ENCODE measurements around the gene PTPN21. TPM values are rescaled to one million over a fixed set of nuclear protein-coding genes. Genes with fewer than 3 reads are reported as not detected.

PTPN21 gene
- total and polyA plus RNA-seq, 4 donors, result 2.1 to 7.2 (median 3.1) TPM

- DNase-seq (ENCODE audit: low spot score), result no peak
- Histone ChIP-seq H3K9me3 (ENCODE audit: control insufficient read depth in 4 of 4, low read length in 3 of 4) (no peaks in the 10 kb centered on the region), H3K27ac (ENCODE audit: low read depth in 1 of 2, low read length in 2 of 2) (no peak overlapping the region), H3K4me3 (ENCODE audit: low read depth in 1 of 3, low read length in 3 of 3) (no peak overlapping the region), H3K27me3 (ENCODE audit: control insufficient read depth in 4 of 4, insufficient read depth in 4 of 4, low read length in 3 of 4) (no peaks in the 10 kb centered on the region), H3K4me1 (ENCODE audit: control insufficient read depth in 4 of 4, insufficient read depth in 4 of 4, low read length in 3 of 4) (no peaks in the 10 kb centered on the region), H3K9ac (ENCODE audit: low read depth in 1 of 2, low read length in 2 of 2) (no peak overlapping the region), H3K36me3 (ENCODE audit: control insufficient read depth in 4 of 4, insufficient read depth in 3 of 4, low read depth in 1 of 4, low read length in 3 of 4) (peaks cover 8 to 48% (median 26%) of the 10 kb centered on the region in 4 donors)
- TF ChIP-seq, protein P1, sequence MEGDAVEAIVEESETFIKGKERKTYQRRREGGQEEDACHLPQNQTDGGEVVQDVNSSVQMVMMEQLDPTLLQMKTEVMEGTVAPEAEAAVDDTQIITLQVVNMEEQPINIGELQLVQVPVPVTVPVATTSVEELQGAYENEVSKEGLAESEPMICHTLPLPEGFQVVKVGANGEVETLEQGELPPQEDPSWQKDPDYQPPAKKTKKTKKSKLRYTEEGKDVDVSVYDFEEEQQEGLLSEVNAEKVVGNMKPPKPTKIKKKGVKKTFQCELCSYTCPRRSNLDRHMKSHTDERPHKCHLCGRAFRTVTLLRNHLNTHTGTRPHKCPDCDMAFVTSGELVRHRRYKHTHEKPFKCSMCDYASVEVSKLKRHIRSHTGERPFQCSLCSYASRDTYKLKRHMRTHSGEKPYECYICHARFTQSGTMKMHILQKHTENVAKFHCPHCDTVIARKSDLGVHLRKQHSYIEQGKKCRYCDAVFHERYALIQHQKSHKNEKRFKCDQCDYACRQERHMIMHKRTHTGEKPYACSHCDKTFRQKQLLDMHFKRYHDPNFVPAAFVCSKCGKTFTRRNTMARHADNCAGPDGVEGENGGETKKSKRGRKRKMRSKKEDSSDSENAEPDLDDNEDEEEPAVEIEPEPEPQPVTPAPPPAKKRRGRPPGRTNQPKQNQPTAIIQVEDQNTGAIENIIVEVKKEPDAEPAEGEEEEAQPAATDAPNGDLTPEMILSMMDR (IDR thresholded peaks at IDR 0.05; ENCODE audit: low read depth, low read length, missing input control), result no peak
- no peak for TF ChIP-seq EGR1 (IDR thresholded peaks at IDR 0.05; ENCODE audit: low read depth in 2 of 2)
- TF ChIP-seq, protein P2, sequence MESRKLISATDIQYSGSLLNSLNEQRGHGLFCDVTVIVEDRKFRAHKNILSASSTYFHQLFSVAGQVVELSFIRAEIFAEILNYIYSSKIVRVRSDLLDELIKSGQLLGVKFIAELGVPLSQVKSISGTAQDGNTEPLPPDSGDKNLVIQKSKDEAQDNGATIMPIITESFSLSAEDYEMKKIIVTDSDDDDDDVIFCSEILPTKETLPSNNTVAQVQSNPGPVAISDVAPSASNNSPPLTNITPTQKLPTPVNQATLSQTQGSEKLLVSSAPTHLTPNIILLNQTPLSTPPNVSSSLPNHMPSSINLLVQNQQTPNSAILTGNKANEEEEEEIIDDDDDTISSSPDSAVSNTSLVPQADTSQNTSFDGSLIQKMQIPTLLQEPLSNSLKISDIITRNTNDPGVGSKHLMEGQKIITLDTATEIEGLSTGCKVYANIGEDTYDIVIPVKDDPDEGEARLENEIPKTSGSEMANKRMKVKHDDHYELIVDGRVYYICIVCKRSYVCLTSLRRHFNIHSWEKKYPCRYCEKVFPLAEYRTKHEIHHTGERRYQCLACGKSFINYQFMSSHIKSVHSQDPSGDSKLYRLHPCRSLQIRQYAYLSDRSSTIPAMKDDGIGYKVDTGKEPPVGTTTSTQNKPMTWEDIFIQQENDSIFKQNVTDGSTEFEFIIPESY (IDR thresholded peaks at IDR 0.05), result no peak
- no peak for TF ChIP-seq JUND (IDR thresholded peaks at IDR 0.05)
- TF ChIP-seq HNF4A (conservative IDR thresholded peaks at IDR 0.05), result no peak
- TF ChIP-seq TAF1 (conservative IDR thresholded peaks at IDR 0.05), result no peak
- no peak for TF ChIP-seq MAX (IDR thresholded peaks at IDR 0.05)
- TF ChIP-seq, protein P3, sequence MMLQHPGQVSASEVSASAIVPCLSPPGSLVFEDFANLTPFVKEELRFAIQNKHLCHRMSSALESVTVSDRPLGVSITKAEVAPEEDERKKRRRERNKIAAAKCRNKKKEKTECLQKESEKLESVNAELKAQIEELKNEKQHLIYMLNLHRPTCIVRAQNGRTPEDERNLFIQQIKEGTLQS (IDR thresholded peaks at IDR 0.05), result no peak
- no peak for TF ChIP-seq GABPA (IDR thresholded peaks at IDR 0.05 in 1 of 2, conservative IDR thresholded peaks at IDR 0.05 in 1 of 2)
- TF ChIP-seq FOXA2 (IDR thresholded peaks at IDR 0.05), result no peak
- TF ChIP-seq HNF4G (IDR thresholded peaks at IDR 0.05), result no peak
- TF ChIP-seq REST (IDR thresholded peaks at IDR 0.05), result no peak
- no peak for TF ChIP-seq RAD21 (IDR thresholded peaks at IDR 0.05)
- 87% methylated on average over 1 of the region's 1 CpG for WGBS
Measured at GRCh38 chr14:88468406-88468805, 86.4 kb downstream of the PTPN21 start.

DNA sequence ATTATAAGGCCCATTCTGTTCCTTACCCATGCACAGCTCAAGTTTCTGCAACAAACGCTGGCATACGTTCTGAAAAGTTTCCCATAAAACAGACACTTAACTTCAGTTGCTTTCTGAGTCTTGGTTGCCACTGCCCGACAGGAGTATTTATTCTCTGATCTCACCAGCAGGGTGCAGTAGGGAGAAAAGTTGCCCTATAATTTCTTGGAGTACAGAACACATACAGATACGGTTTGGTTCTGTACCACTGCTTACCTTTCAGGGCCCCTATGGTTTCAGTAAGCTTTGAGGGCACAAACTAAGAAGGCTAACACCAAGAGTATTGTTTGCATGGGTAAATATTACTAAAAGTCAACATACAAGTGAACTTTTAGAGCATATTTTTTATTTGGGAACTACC lies 91.5 kb downstream of the PTPN21 start:
- no peaks in the 10 kb centered on the region for H3K27me3 ChIP-seq (ENCODE audit: control insufficient read depth in 4 of 4, insufficient read depth in 4 of 4, low read length in 3 of 4)
- TF ChIP-seq, protein P1 (IDR thresholded peaks at IDR 0.05; ENCODE audit: low read depth, low read length, missing input control), result peak; percentile 39
- TF ChIP-seq SP1 (IDR thresholded peaks at IDR 0.05) (no peak), RAD21 (IDR thresholded peaks at IDR 0.05) (peak; percentile 32 to 63)
- H3K27ac ChIP-seq (ENCODE audit: low read depth in 1 of 2, low read length in 2 of 2), result no peak overlapping the region
- H3K9ac ChIP-seq (ENCODE audit: low read depth in 1 of 2, low read length in 2 of 2), result no peak overlapping the region
- 64% methylated on average over 4 of the region's 4 CpGs for WGBS
- no peaks in the 10 kb centered on the region for H3K4me1 ChIP-seq (ENCODE audit: control insufficient read depth in 4 of 4, insufficient read depth in 4 of 4, low read length in 3 of 4)
- no peaks in the 10 kb centered on the region for H3K9me3 ChIP-seq (ENCODE audit: control insufficient read depth in 4 of 4, low read length in 3 of 4)
- no peak for DNase-seq (ENCODE audit: low spot score)
- H3K36me3 ChIP-seq (ENCODE audit: control insufficient read depth in 4 of 4, insufficient read depth in 3 of 4, low read depth in 1 of 4, low read length in 3 of 4), result peaks cover 3 to 9% (median 7%) of the 10 kb centered on the region in 4 donors
- no peak overlapping the region for H3K4me3 ChIP-seq (ENCODE audit: low read depth in 1 of 3, low read length in 3 of 3)
